Measurements from ENCODE around the gene DPT. TPM values are rescaled to one million over a fixed set of nuclear protein-coding genes. Genes with fewer than 3 reads are reported as not detected.

The DPT gene
- total and polyA plus RNA-seq, 8 donors, result 0.46 to 28.6 (median 2.2) TPM

GRCh38 chr1:168739908-168740307, 10.9 kb upstream of the DPT start:
- no peak for TF ChIP-seq CTCF (IDR thresholded peaks at IDR 0.05)
- intact Hi-C loops (cut with DNase I), result no loop called here

GRCh38 chr1:168736520-168736919, 7.5 kb upstream of the DPT start:
- H3K27ac ChIP-seq, result no peak overlapping the region
- intact Hi-C loops (cut with DNase I), result no loop called here
- no peaks in the 10 kb centered on the region for H3K4me1 ChIP-seq
- no peak overlapping the region for H3K4me3 ChIP-seq
- H3K36me3 ChIP-seq, result no peaks in the 10 kb centered on the region
- H3K9me3 ChIP-seq, result no peaks in the 10 kb centered on the region
- ATAC-seq (no peak), DNase-seq (no peak)
- no peaks in the 10 kb centered on the region for H3K27me3 ChIP-seq
- no peak for TF ChIP-seq CTCF (IDR thresholded peaks at IDR 0.05)

More at GRCh38 chr1:168739908-168740307, 10.9 kb upstream of the DPT start:
- Histone ChIP-seq H3K27ac (no peak overlapping the region), H3K27me3 (no peaks in the 10 kb centered on the region), H3K9me3 (no peaks in the 10 kb centered on the region), H3K4me1 (no peaks in the 10 kb centered on the region), H3K4me3 (no peak overlapping the region), H3K36me3 (no peaks in the 10 kb centered on the region)
- DNase-seq (no peak), ATAC-seq (no peak)

- no peak overlapping the region for H3K4me3 ChIP-seq
- H3K27ac ChIP-seq, result no peak overlapping the region
- no peaks in the 10 kb centered on the region for H3K27me3 ChIP-seq
- intact Hi-C loops (cut with DNase I), result no loop called here
- DNase-seq (no peak), ATAC-seq (no peak)
- H3K4me1 ChIP-seq, result no peaks in the 10 kb centered on the region
- no peaks in the 10 kb centered on the region for H3K36me3 ChIP-seq
- no peaks in the 10 kb centered on the region for H3K9me3 ChIP-seq
- TF ChIP-seq CTCF (IDR thresholded peaks at IDR 0.05), result no peak
Observed at GRCh38 chr1:168735974-168736373, 7.0 kb upstream of the DPT start.

- no peak for ATAC-seq
- Histone ChIP-seq H3K27me3 (no peaks in the 10 kb centered on the region), H3K4me1 (no peaks in the 10 kb centered on the region), H3K27ac (no peak overlapping the region), H3K9me3 (no peaks in the 10 kb centered on the region), H3K4me3 (no peak overlapping the region), H3K36me3 (no peaks in the 10 kb centered on the region)
- peak in 1 of 4 donors; percentile 31 for DNase-seq
- intact Hi-C loops (cut with DNase I), result no loop called here
- TF ChIP-seq CTCF (IDR thresholded peaks at IDR 0.05), result no peak
Observed at GRCh38 chr1:168734946-168735345, 5.9 kb upstream of the DPT start.

- H3K36me3 ChIP-seq, result no peaks in the 10 kb centered on the region
- TF ChIP-seq CTCF (IDR thresholded peaks at IDR 0.05), result no peak
- intact Hi-C loops (cut with DNase I), result no loop called here
- H3K9me3 ChIP-seq, result no peaks in the 10 kb centered on the region
- DNase-seq, result no peak
- no peaks in the 10 kb centered on the region for H3K27me3 ChIP-seq
- H3K4me3 ChIP-seq, result no peak overlapping the region
- no peak for ATAC-seq
- H3K27ac ChIP-seq, result no peak overlapping the region
- H3K4me1 ChIP-seq, result no peaks in the 10 kb centered on the region
Observed at GRCh38 chr1:168734271-168734670, 5.3 kb upstream of the DPT start.
